GM23338 (cell line): Measurements from ENCODE around the gene CEP170B. TPM values are rescaled to one million over a fixed set of nuclear protein-coding genes. Genes with fewer than 3 reads are reported as not detected.

Experiments
- ATAC-seq: fragments of 200-7000 bp; cut with Tn5 transposase; 3 replicates; pipeline ENCODE4 v1.9.1; 2020
- DNase-seq: peaks from one replicate; pipeline ENCODE4 v3.0.0-alpha.2; 2015; ENCODE audit warnings: low spot score
- H2AFZ ChIP-seq: fragments of 200-600 bp; sonication (generic); 2 replicates; pipeline ENCODE4 v1.8.0; 2016; ENCODE audit warnings: antibody characterized with exemption, mild to moderate bottlenecking, moderate library complexity
- H3F3A ChIP-seq: fragments of 200-600 bp; sonication (generic); replicated peaks from 2 replicates; pipeline ENCODE4 v1.8.0; 2017; ENCODE audit warnings: antibody characterized with exemption, mixed run types, low read depth
- H3K27ac ChIP-seq: fragments of 200-600 bp; sonication (generic); 2 replicates; pipeline ENCODE4 v1.6.1; 2016; ENCODE audit warnings: low read depth
- H3K27me3 ChIP-seq: fragments of 200-600 bp; sonication (generic); 2 replicates; pipeline ENCODE4 v1.8.0; 2016; ENCODE audit warnings: mild to moderate bottlenecking, mixed run types, moderate library complexity; ENCODE audit not compliant: insufficient read depth
- H3K36me3 ChIP-seq: fragments of 200-600 bp; sonication (generic); 2 replicates; pipeline ENCODE4 v1.8.0; 2016; ENCODE audit warnings: mild to moderate bottlenecking; ENCODE audit not compliant: insufficient read depth
- H3K4me1 ChIP-seq: fragments of 200-600 bp; sonication (generic); 2 replicates; pipeline ENCODE4 v1.8.0; 2016; ENCODE audit warnings: mild to moderate bottlenecking, moderate library complexity; ENCODE audit not compliant: insufficient read depth
- H3K4me2 ChIP-seq: fragments of 200-600 bp; sonication (generic); 2 replicates; pipeline ENCODE4 v1.7.1; 2017; ENCODE audit warnings: mixed run types
- H3K4me3 ChIP-seq: fragments of 200-600 bp; sonication (generic); 2 replicates; pipeline ENCODE4 v1.6.1; 2016; ENCODE audit warnings: mixed run types
- H3K79me2 ChIP-seq: fragments of 200-600 bp; sonication (generic); replicated peaks from 2 replicates; pipeline ENCODE4 v1.8.0; 2017; ENCODE audit warnings: mild to moderate bottlenecking; ENCODE audit not compliant: insufficient read depth
- H3K9me2 ChIP-seq: fragments of 200-600 bp; sonication (generic); 2 replicates; pipeline ENCODE4 v1.8.0; 2017; ENCODE audit not compliant: insufficient read depth
- H4K20me1 ChIP-seq: fragments of 200-600 bp; sonication (generic); replicated peaks from 2 replicates; pipeline ENCODE4 v1.8.0; 2017; ENCODE audit warnings: mild to moderate bottlenecking; ENCODE audit not compliant: insufficient read depth
- H3K27ac Mint-ChIP-seq: 2 replicates; pipeline ENCODE4 v1.8.0; 2020; ENCODE audit warnings: inconsistent platforms, mild to moderate bottlenecking, moderate library complexity, mixed read lengths
- H3K27me3 Mint-ChIP-seq: 3 replicates; pipeline ENCODE4 v1.8.0; 2022; ENCODE audit warnings: low read depth, mild to moderate bottlenecking, moderate library complexity, mixed read lengths, inconsistent platforms; ENCODE audit not compliant: insufficient read depth, poor library complexity
- H3K36me3 Mint-ChIP-seq: 3 replicates; pipeline ENCODE4 v1.8.0; 2021; ENCODE audit warnings: low read depth, mild to moderate bottlenecking, inconsistent platforms, moderate library complexity, mixed read lengths
- H3K4me1 Mint-ChIP-seq: 3 replicates; pipeline ENCODE4 v1.8.0; 2020; ENCODE audit warnings: mild to moderate bottlenecking, inconsistent platforms, mixed read lengths
- H3K4me3 Mint-ChIP-seq: 3 replicates; pipeline ENCODE4 v1.8.0; 2021; ENCODE audit warnings: moderate library complexity, mild to moderate bottlenecking, inconsistent platforms, mixed read lengths
- H3K9me3 Mint-ChIP-seq: 3 replicates; pipeline ENCODE4 v1.8.0; 2020; ENCODE audit warnings: moderate library complexity, mild to moderate bottlenecking, inconsistent platforms, mixed read lengths
- CREB1 ChIP-seq: fragments of 250-450 bp; sonication (Bioruptor Pico); IDR thresholded peaks from 2 replicates; pipeline ENCODE4 v1.5.0; 2020; ENCODE audit warnings: low read depth, mild to moderate bottlenecking, moderate library complexity
- CTCF ChIP-seq, 2 experiments: fragments of 200-600 bp in 1 of 2; sonication (generic) in 1 of 2; conservative IDR thresholded peaks; 2 replicates each; pipeline versions ENCODE4 v1.5.1 to v1.6.1; 2016 to 2017; ENCODE audit warnings: antibody characterized with exemption in 2 of 2, low read depth in 2 of 2, mild to moderate bottlenecking in 2 of 2, moderate library complexity in 1 of 2
- EZH2 ChIP-seq: fragments of 200-600 bp; sonication (generic); IDR thresholded peaks from one replicate; pipeline ENCODE4 v1.8.0; 2017; ENCODE audit warnings: antibody characterized with exemption, mild to moderate bottlenecking, low read depth; ENCODE audit not compliant: unreplicated experiment
- EZH2phosphoT487 ChIP-seq: fragments of 200-600 bp; sonication (generic); IDR thresholded peaks from one replicate; pipeline ENCODE4 v1.8.1; 2018; ENCODE audit warnings: antibody characterized with exemption; ENCODE audit not compliant: unreplicated experiment
- JUNB ChIP-seq: IDR thresholded peaks from one replicate; pipeline ENCODE4 v1.6.1; 2016; ENCODE audit warnings: antibody characterized with exemption; ENCODE audit not compliant: unreplicated experiment
- NANOG ChIP-seq: IDR thresholded peaks from 2 replicates; pipeline ENCODE4 v1.6.1; 2016; ENCODE audit warnings: antibody characterized with exemption, borderline replicate concordance
- POLR2AphosphoS5 ChIP-seq: IDR thresholded peaks from 2 replicates; pipeline ENCODE4 v1.6.1; 2016; ENCODE audit warnings: antibody characterized with exemption, low read depth
- REST ChIP-seq: IDR thresholded peaks from one replicate; pipeline ENCODE4 v1.6.1; 2018; ENCODE audit warnings: antibody characterized with exemption; ENCODE audit not compliant: unreplicated experiment
- STAT1 ChIP-seq: IDR thresholded peaks from one replicate; pipeline ENCODE4 v1.6.1; 2016; ENCODE audit warnings: antibody characterized with exemption; ENCODE audit not compliant: unreplicated experiment
- ZNF114 ChIP-seq: fragments of 250-450 bp; sonication (Bioruptor Pico); IDR thresholded peaks from 2 replicates; pipeline ENCODE4 v1.5.0; 2020; ENCODE audit warnings: mild to moderate bottlenecking, moderate library complexity
- ZNF331 ChIP-seq: fragments of 250-450 bp; sonication (Bioruptor Pico); IDR thresholded peaks from 2 replicates; pipeline ENCODE4 v1.5.0; 2020; ENCODE audit warnings: low read depth, mild to moderate bottlenecking, moderate library complexity
- ZNF462 ChIP-seq: fragments of 250-450 bp; sonication (Bioruptor Pico); IDR thresholded peaks from 2 replicates; pipeline ENCODE4 v1.5.0; 2020; ENCODE audit warnings: mild to moderate bottlenecking, moderate library complexity
- polyA plus RNA-seq: library from polyadenylated mRNA; unstranded; fragments of >200 nt; fragmentation: Nextera tagmentation; extraction: Ambion mirVana; gene quantifications from 2 replicates; pipeline ENCODE4 v1.2.1, GENCODE V29; 2016
- total RNA-seq: library from RNA; depleted of rRNA; stranded (reverse); fragments of >200 nt; shearing (Covaris generic); gene quantifications from 2 replicates; pipeline ENCODE4 v1.2.3, GENCODE V29; 2014
- TF ChIP-seq, protein P1 (sequence below): IDR thresholded peaks from 2 replicates; pipeline ENCODE4 v1.6.1; 2016; ENCODE audit warnings: antibody characterized with exemption

CEP170B gene
- total and polyA plus RNA-seq, 2 experiments from 2014 or later: 4.6 to 37.1 TPM

GRCh38 chr14:104871145-104871655 is 6.1 kb downstream of the CEP170B start:
- no peak overlapping the region for H3K27ac ChIP-seq
- H3K4me3 Mint-ChIP-seq: no peak overlapping the region
- H3K4me3 ChIP-seq: no peak overlapping the region
- no peaks in the 10 kb centered on the region for H3K36me3 ChIP-seq
- peaks cover 35% of the 10 kb centered on the region for H3K79me2 ChIP-seq
- no peaks in the 10 kb centered on the region; the same call in 1 of the 2 replicates for H3K4me1 ChIP-seq
- TF ChIP-seq EZH2phosphoT487 (no peak), ZNF331 (CRISPR knock-in tag) (no peak), ZNF462 (CRISPR knock-in tag) (no peak), CTCF (conservative IDR thresholded peaks at IDR 0.05; ENCODE audit: low read depth in 2 of 2) (no peak), STAT1 (no peak), ZNF114 (CRISPR knock-in tag) (no peak), REST (no peak), POLR2AphosphoS5 (no peak), CREB1 (CRISPR knock-in tag) (no peak), NANOG (no peak), EZH2 (no peak), JUNB (no peak)
- TF ChIP-seq, protein P1, sequence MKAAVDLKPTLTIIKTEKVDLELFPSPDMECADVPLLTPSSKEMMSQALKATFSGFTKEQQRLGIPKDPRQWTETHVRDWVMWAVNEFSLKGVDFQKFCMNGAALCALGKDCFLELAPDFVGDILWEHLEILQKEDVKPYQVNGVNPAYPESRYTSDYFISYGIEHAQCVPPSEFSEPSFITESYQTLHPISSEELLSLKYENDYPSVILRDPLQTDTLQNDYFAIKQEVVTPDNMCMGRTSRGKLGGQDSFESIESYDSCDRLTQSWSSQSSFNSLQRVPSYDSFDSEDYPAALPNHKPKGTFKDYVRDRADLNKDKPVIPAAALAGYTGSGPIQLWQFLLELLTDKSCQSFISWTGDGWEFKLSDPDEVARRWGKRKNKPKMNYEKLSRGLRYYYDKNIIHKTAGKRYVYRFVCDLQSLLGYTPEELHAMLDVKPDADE: no peak
- H3K9me2 ChIP-seq: no peaks in the 10 kb centered on the region
- H3K36me3 Mint-ChIP-seq: no peaks in the 10 kb centered on the region; the same call in 2 of the 3 replicates
- no peak overlapping the region for H2AFZ ChIP-seq
- ATAC-seq: no peak
- H4K20me1 ChIP-seq: peaks cover 11% of the 10 kb centered on the region; the same call in 1 of the 2 replicates
- H3K27me3 ChIP-seq: no peaks in the 10 kb centered on the region
- H3K27me3 Mint-ChIP-seq: peaks cover 24% of the 10 kb centered on the region
- no peaks in the 10 kb centered on the region for H3K9me3 Mint-ChIP-seq
- peaks cover 31% of the 10 kb centered on the region for H3K4me1 Mint-ChIP-seq
- H3K27ac Mint-ChIP-seq: no peak overlapping the region
- DNase-seq: no peak
- no peaks in the 10 kb centered on the region; the same call in 1 of the 2 replicates for H3F3A ChIP-seq
- H3K4me2 ChIP-seq: no peak overlapping the region
